Neural cell (in vitro differentiated cells): ENCODE results near the gene PTCH1. TPM values are rescaled to one million over a fixed set of nuclear protein-coding genes. Genes with fewer than 3 reads are reported as not detected.

Experiments
- H2AFZ ChIP-seq: fragments of 200-600, 300-800 bp; sonication (generic), shearing (Covaris generic); 2 replicates; pipeline ENCODE4 v1.6.0; 2014; ENCODE audit warnings: low read depth, mild to moderate bottlenecking, antibody characterized with exemption, low read length, moderate library complexity
- H3F3A ChIP-seq: fragments of 200-600 bp; shearing (Covaris generic); 2 replicates; pipeline ENCODE4 v1.6.1; 2016; ENCODE audit warnings: mild to moderate bottlenecking, moderate library complexity, mixed read lengths, antibody characterized with exemption, low read length; ENCODE audit not compliant: insufficient read depth, poor library complexity, severe bottlenecking
- H3K27ac ChIP-seq: fragments of 200-600, 300-800 bp; sonication (generic), shearing (Covaris generic); 2 replicates; pipeline ENCODE4 v1.5.1; 2014; ENCODE audit warnings: mild to moderate bottlenecking, low read length, moderate library complexity
- H3K27me3 ChIP-seq: fragments of 300-800, 200-600 bp; sonication (generic), shearing (Covaris generic); 2 replicates; pipeline ENCODE4 v1.6.0; 2014; ENCODE audit warnings: mild to moderate bottlenecking, low read depth, low read length, moderate library complexity; ENCODE audit not compliant: insufficient read depth
- H3K36me3 ChIP-seq: fragments of 300-800, 200-600 bp; sonication (generic), shearing (Covaris generic); 2 replicates; pipeline ENCODE4 v1.5.1; 2014; ENCODE audit warnings: mild to moderate bottlenecking, antibody characterized with exemption, low read length, moderate library complexity; ENCODE audit not compliant: insufficient read depth
- H3K4me2 ChIP-seq: fragments of 300-800, 200-600 bp; sonication (generic), shearing (Covaris generic); 2 replicates; pipeline ENCODE4 v1.6.0; 2014; ENCODE audit warnings: mild to moderate bottlenecking, low read length
- H3K4me3 ChIP-seq: fragments of 300-800, 200-600 bp; sonication (generic), shearing (Covaris generic); 2 replicates; pipeline ENCODE4 v1.5.1; 2014; ENCODE audit warnings: mild to moderate bottlenecking, low read length, moderate library complexity
- H3K79me2 ChIP-seq: fragments of 200-600 bp; shearing (Covaris generic); replicated peaks from 2 replicates; pipeline ENCODE4 v1.6.0; 2014; ENCODE audit warnings: mild to moderate bottlenecking, low read length, moderate library complexity; ENCODE audit not compliant: insufficient read depth
- H3K9ac ChIP-seq: fragments of 300-800, 200-600 bp; sonication (generic), shearing (Covaris generic); 2 replicates; pipeline ENCODE4 v1.6.1; 2016; ENCODE audit warnings: mild to moderate bottlenecking, low read length, mixed read lengths
- H3K9me2 ChIP-seq: fragments of 200-600 bp; shearing (Covaris generic); 2 replicates; pipeline ENCODE4 v1.6.1; 2016; ENCODE audit warnings: mild to moderate bottlenecking, low read length, mixed read lengths; ENCODE audit not compliant: insufficient read depth
- H3K9me3 ChIP-seq: fragments of 200-600, 300-800 bp; sonication (generic), shearing (Covaris generic); 2 replicates; pipeline ENCODE4 v1.6.1; 2016; ENCODE audit warnings: mild to moderate bottlenecking, mixed run types, low read length, moderate library complexity, mixed read lengths
- H4K20me1 ChIP-seq: fragments of 200-600 bp; shearing (Covaris generic); 2 replicates; pipeline ENCODE4 v1.6.1; 2016; ENCODE audit warnings: mild to moderate bottlenecking, mixed run types; ENCODE audit not compliant: insufficient read depth
- EP300 ChIP-seq: fragments of 450-650 bp; conservative IDR thresholded peaks from 2 replicates; pipeline ENCODE4 v1.6.1; 2014; ENCODE audit warnings: antibody characterized with exemption, mild to moderate bottlenecking, moderate library complexity; ENCODE audit not compliant: poor library complexity, severe bottlenecking
- EZH2 ChIP-seq: fragments of 200-600, 300-800 bp; shearing (Covaris generic), sonication (generic); IDR thresholded peaks from 2 replicates; pipeline ENCODE4 v1.6.1; 2014; ENCODE audit warnings: antibody characterized with exemption, low read length, borderline replicate concordance, mild to moderate bottlenecking; ENCODE audit not compliant: insufficient read depth, poor library complexity, severe bottlenecking
- MXI1 ChIP-seq: fragments of 450-650 bp; conservative IDR thresholded peaks from 2 replicates; pipeline ENCODE4 v1.6.1; 2014; ENCODE audit warnings: antibody characterized with exemption, mild to moderate bottlenecking; ENCODE audit not compliant: poor library complexity, severe bottlenecking
- POLR2AphosphoS5 ChIP-seq: IDR thresholded peaks from 2 replicates; pipeline ENCODE4 v1.6.1; 2012
- RAD21 ChIP-seq: fragments of 450-650 bp; conservative IDR thresholded peaks from 2 replicates; pipeline ENCODE4 v1.6.1; 2014; ENCODE audit warnings: antibody characterized with exemption, mild to moderate bottlenecking, moderate library complexity
- SMC3 ChIP-seq: fragments of 450-650 bp; conservative IDR thresholded peaks from 2 replicates; pipeline ENCODE4 v1.6.1; 2014; ENCODE audit warnings: antibody characterized with exemption, mild to moderate bottlenecking, moderate library complexity; ENCODE audit not compliant: poor library complexity
- TAF1 ChIP-seq: IDR thresholded peaks from 2 replicates; pipeline ENCODE4 v1.6.1; 2012; ENCODE audit warnings: low read depth
- polyA plus RNA-seq: library from polyadenylated mRNA; depleted of rRNA; stranded (reverse); fragments of >200 nt; gene quantifications from 2 replicates; pipeline ENCODE4 v1.2.3, GENCODE V29; 2014
- TF ChIP-seq, protein P1 (sequence below): fragments of 450-650 bp; IDR thresholded peaks from 2 replicates; pipeline ENCODE4 v1.5.1; 2014; ENCODE audit warnings: antibody characterized with exemption, mild to moderate bottlenecking, moderate library complexity; ENCODE audit not compliant: poor library complexity, severe bottlenecking
- TF ChIP-seq, protein P2 (sequence below): IDR thresholded peaks from 2 replicates; pipeline ENCODE4 v1.6.1; 2012; ENCODE audit warnings: borderline replicate concordance

The PTCH1 gene
- polyA plus RNA-seq, 1 donor from 2014 or later: 15.6 TPM

DNA sequence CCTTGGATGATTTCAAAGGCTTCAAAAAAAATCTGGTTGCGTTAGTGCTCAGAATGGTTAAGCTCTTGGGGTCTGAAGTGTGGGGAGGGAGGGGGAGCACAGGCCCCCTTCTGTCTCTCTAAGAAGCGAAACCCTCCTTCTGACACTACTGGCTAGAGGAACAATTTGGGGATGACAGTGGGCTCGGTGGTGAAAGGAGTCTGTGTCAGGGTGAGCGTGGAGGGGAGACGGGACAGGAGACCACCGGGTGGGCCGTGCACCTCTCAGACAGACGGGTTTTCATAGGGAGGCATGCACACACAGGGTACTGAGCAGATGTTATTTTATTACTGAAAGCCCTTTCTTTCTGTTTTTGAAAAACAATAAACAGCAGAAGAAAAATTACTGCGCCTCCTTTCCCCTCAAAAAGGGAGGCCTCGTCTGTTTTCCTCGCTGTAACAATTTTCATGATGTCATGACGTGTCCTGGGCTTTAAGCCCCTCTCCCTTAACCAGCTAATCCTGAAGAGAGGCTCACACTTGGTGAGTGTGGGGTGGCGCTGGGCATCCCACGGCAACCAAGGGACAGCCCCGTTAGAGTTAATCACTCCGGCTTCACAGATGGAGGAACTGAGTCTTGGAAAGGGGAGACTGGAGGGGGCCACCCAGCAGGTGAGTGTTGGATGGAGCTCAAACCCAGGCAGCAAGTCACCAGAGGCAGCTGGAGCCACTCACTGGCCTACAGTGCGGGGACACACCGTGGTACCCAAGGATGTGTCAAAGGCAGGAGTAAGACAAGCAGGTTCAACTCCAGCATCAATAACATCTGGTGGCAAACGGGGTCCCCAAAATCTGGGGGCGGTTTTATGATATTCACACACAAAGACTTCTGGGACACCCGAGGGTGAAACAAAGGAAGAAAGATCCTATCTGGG, 53.4 kb downstream of the PTCH1 start:
- H2AFZ ChIP-seq: no peak overlapping the region
- H3K27me3 ChIP-seq: no peaks in the 10 kb centered on the region
- peaks cover 4% of the 10 kb centered on the region for H3F3A ChIP-seq
- TF ChIP-seq, protein P1, sequence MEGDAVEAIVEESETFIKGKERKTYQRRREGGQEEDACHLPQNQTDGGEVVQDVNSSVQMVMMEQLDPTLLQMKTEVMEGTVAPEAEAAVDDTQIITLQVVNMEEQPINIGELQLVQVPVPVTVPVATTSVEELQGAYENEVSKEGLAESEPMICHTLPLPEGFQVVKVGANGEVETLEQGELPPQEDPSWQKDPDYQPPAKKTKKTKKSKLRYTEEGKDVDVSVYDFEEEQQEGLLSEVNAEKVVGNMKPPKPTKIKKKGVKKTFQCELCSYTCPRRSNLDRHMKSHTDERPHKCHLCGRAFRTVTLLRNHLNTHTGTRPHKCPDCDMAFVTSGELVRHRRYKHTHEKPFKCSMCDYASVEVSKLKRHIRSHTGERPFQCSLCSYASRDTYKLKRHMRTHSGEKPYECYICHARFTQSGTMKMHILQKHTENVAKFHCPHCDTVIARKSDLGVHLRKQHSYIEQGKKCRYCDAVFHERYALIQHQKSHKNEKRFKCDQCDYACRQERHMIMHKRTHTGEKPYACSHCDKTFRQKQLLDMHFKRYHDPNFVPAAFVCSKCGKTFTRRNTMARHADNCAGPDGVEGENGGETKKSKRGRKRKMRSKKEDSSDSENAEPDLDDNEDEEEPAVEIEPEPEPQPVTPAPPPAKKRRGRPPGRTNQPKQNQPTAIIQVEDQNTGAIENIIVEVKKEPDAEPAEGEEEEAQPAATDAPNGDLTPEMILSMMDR: no peak
- TF ChIP-seq MXI1 (no peak), RAD21 (no peak), EP300 (no peak), SMC3 (no peak), POLR2AphosphoS5 (no peak), EZH2 (no peak), TAF1 (no peak)
- TF ChIP-seq, protein P2, sequence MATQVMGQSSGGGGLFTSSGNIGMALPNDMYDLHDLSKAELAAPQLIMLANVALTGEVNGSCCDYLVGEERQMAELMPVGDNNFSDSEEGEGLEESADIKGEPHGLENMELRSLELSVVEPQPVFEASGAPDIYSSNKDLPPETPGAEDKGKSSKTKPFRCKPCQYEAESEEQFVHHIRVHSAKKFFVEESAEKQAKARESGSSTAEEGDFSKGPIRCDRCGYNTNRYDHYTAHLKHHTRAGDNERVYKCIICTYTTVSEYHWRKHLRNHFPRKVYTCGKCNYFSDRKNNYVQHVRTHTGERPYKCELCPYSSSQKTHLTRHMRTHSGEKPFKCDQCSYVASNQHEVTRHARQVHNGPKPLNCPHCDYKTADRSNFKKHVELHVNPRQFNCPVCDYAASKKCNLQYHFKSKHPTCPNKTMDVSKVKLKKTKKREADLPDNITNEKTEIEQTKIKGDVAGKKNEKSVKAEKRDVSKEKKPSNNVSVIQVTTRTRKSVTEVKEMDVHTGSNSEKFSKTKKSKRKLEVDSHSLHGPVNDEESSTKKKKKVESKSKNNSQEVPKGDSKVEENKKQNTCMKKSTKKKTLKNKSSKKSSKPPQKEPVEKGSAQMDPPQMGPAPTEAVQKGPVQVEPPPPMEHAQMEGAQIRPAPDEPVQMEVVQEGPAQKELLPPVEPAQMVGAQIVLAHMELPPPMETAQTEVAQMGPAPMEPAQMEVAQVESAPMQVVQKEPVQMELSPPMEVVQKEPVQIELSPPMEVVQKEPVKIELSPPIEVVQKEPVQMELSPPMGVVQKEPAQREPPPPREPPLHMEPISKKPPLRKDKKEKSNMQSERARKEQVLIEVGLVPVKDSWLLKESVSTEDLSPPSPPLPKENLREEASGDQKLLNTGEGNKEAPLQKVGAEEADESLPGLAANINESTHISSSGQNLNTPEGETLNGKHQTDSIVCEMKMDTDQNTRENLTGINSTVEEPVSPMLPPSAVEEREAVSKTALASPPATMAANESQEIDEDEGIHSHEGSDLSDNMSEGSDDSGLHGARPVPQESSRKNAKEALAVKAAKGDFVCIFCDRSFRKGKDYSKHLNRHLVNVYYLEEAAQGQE: no peak
- peak overlapping the region; percentile 47 for H3K4me3 ChIP-seq
- peak overlapping the region; percentile 58 for H3K27ac ChIP-seq
- no peak overlapping the region for H3K4me2 ChIP-seq
- no peaks in the 10 kb centered on the region for H3K9me2 ChIP-seq
- H4K20me1 ChIP-seq: no peaks in the 10 kb centered on the region
- peak overlapping the region; percentile 38 for H3K9ac ChIP-seq
- peaks cover 28% of the 10 kb centered on the region for H3K36me3 ChIP-seq
- peaks cover 6% of the 10 kb centered on the region for H3K79me2 ChIP-seq
- no peaks in the 10 kb centered on the region for H3K9me3 ChIP-seq

DNA sequence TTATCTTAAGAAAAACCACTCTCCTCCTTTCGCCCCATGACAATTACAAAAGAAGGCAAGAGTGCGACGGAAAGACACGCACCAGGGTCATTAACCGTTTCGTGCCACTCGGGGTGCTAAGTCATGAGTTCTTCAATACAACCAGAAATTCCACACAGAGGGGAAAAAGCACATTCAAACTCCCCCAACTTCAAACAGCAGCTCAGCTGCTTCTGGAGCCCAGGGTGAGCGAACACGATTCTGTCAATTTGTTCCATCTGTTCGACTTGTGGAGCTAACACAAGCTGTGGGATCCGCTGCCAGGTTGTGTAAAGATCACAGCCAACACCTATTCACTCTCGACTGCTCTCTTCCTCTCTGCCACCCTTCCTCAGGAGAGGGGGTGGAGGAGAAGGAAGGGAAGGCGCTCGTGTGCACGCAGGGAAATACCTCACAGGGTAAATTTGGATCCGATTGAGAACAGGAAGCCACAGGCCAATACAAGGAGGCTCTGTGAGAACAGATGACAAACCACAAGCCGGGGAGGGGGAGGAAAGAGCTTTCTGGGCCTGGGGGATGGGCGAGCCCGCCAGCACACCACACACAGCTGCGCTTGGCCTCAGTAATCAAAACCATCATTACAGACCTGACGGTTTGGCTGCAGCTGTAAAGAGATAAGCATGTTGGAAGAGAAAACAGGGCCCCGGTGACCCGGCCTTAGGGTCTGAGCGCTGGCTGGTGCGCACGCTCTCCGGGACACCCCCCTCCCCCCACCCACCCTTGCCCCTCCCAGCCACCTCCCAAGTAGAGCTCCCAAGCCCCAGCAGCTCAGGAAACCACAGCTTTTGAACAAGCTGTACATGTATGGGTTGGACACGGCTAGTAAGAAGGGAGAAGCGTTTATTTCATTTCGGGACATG, 54.3 kb downstream of the PTCH1 start:
- Histone ChIP-seq H3K9ac (peak overlapping the region; percentile 38), H3K4me2 (peak overlapping the region; percentile 53), H3K9me2 (no peaks in the 10 kb centered on the region), H3K79me2 (peaks cover 6% of the 10 kb centered on the region), H3K27ac (peak overlapping the region; percentile 58), H3F3A (peaks cover 4% of the 10 kb centered on the region), H3K4me3 (peak overlapping the region; percentile 47), H3K36me3 (peaks cover 30% of the 10 kb centered on the region), H4K20me1 (no peaks in the 10 kb centered on the region), H3K9me3 (no peaks in the 10 kb centered on the region), H3K27me3 (no peaks in the 10 kb centered on the region), H2AFZ (no peak overlapping the region)
- TF ChIP-seq, protein P1: no peak
- TF ChIP-seq EP300 (peak; percentile 41), RAD21 (no peak), MXI1 (peak; percentile 18), SMC3 (peak; percentile 41), POLR2AphosphoS5 (peak; percentile 38), TAF1 (no peak), EZH2 (no peak)
- TF ChIP-seq, protein P2: no peak
